ENCODE data around the gene OR4D11.
A peak's percentile ranks its signal among the peaks of the same experiment; 100 is the strongest.
"Not testable (repeated sequence)": the region's sequence is repeated elsewhere in the genome, so short reads cannot be mapped to it uniquely, and the experiment has no call there.

The OR4D11 gene

GRCh38 chr11:59503276-59503675 lies at the start of gene OR4D11:
TSS of gene OR4D11 (plus strand) at chr11:59503576. CDS start at chr11:59503576, 0 bp downstream.
- no peaks in the 10 kb centered on the region for H3K27me3 Mint-ChIP-seq
- no peaks in the 10 kb centered on the region for H3K36me3 Mint-ChIP-seq
- H3K4me1 Mint-ChIP-seq, result no peaks in the 10 kb centered on the region
- no peak within 1 kb of the TSS for H3K4me3 Mint-ChIP-seq
- H3K9me3 Mint-ChIP-seq, result no peaks in the 10 kb centered on the region
- H3K27ac Mint-ChIP-seq, result no peak within 1 kb of the TSS

GRCh38 chr11:59456661-59457060 lies 46.7 kb upstream of the OR4D11 start, which contains the start of gene OR4D6:
TSS of gene OR4D6 (plus strand) at chr11:59456961. CDS start at chr11:59456961, 0 bp downstream.
- H3K27me3 Mint-ChIP-seq, result peaks cover 6% of the 10 kb centered on the region
- no peak within 1 kb of the TSS for H3K27ac Mint-ChIP-seq
- no peaks in the 10 kb centered on the region for H3K9me3 Mint-ChIP-seq
- H3K36me3 Mint-ChIP-seq, result no peaks in the 10 kb centered on the region
- H3K4me1 Mint-ChIP-seq, result no peaks in the 10 kb centered on the region
- H3K4me3 Mint-ChIP-seq, result no peak within 1 kb of the TSS

- Mint-ChIP-seq H3K4me1 (no peaks in the 10 kb centered on the region), H3K27me3 (peaks cover 10% of the 10 kb centered on the region), H3K4me3 (no peak overlapping the region), H3K27ac (no peak overlapping the region), H3K36me3 (no peaks in the 10 kb centered on the region), H3K9me3 (no peaks in the 10 kb centered on the region)
Observed at GRCh38 chr11:59459916-59460315, 43.5 kb upstream of the OR4D11 start.

GRCh38 chr11:59463190-59463641 lies 40.2 kb upstream of the OR4D11 start:
- no peaks in the 10 kb centered on the region for H3K36me3 Mint-ChIP-seq
- H3K27me3 Mint-ChIP-seq, result peaks cover 11% of the 10 kb centered on the region
- no peaks in the 10 kb centered on the region for H3K9me3 Mint-ChIP-seq
- no peak overlapping the region for H3K4me3 Mint-ChIP-seq
- H3K27ac Mint-ChIP-seq, result no peak overlapping the region
- no peaks in the 10 kb centered on the region for H3K4me1 Mint-ChIP-seq

- H3K36me3 Mint-ChIP-seq, result no peaks in the 10 kb centered on the region
- no peak within 1 kb of the TSS for H3K4me3 Mint-ChIP-seq
- no peaks in the 10 kb centered on the region for H3K4me1 Mint-ChIP-seq
- no peaks in the 10 kb centered on the region for H3K9me3 Mint-ChIP-seq
- peaks cover 8% of the 10 kb centered on the region for H3K27me3 Mint-ChIP-seq
- no peak within 1 kb of the TSS for H3K27ac Mint-ChIP-seq
Observed at GRCh38 chr11:59473015-59473414, 30.4 kb upstream of the OR4D11 start, which contains the start of gene OR4D10. TSS of gene OR4D10 (plus strand) at chr11:59473315. CDS start at chr11:59477430, 4,115 bp downstream.

GRCh38 chr11:59475176-59475575 lies 28.2 kb upstream of the OR4D11 start:
- no peaks in the 10 kb centered on the region for H3K36me3 Mint-ChIP-seq
- H3K27me3 Mint-ChIP-seq, result peaks cover 4% of the 10 kb centered on the region
- H3K9me3 Mint-ChIP-seq, result no peaks in the 10 kb centered on the region
- H3K4me1 Mint-ChIP-seq, result no peaks in the 10 kb centered on the region
- no peak overlapping the region for H3K27ac Mint-ChIP-seq
- no peak overlapping the region for H3K4me3 Mint-ChIP-seq

- no peaks in the 10 kb centered on the region for H3K9me3 Mint-ChIP-seq
- no peaks in the 10 kb centered on the region for H3K36me3 Mint-ChIP-seq
- no peaks in the 10 kb centered on the region for H3K4me1 Mint-ChIP-seq
- H3K4me3 Mint-ChIP-seq, result no peak overlapping the region
- peaks cover 2% of the 10 kb centered on the region for H3K27me3 Mint-ChIP-seq
- no peak overlapping the region for H3K27ac Mint-ChIP-seq
Observed at GRCh38 chr11:59479906-59480305, 23.5 kb upstream of the OR4D11 start.

GRCh38 chr11:59480359-59480758 lies 23.0 kb upstream of the OR4D11 start:
- H3K36me3 Mint-ChIP-seq, result no peaks in the 10 kb centered on the region
- H3K27ac Mint-ChIP-seq, result no peak overlapping the region
- no peak overlapping the region for H3K4me3 Mint-ChIP-seq
- no peaks in the 10 kb centered on the region for H3K27me3 Mint-ChIP-seq
- no peaks in the 10 kb centered on the region for H3K9me3 Mint-ChIP-seq
- no peaks in the 10 kb centered on the region for H3K4me1 Mint-ChIP-seq

GRCh38 chr11:59501931-59502330 lies 1.4 kb upstream of the OR4D11 start:
- Mint-ChIP-seq H3K27me3 (no peaks in the 10 kb centered on the region), H3K27ac (no peak overlapping the region), H3K4me1 (no peaks in the 10 kb centered on the region), H3K36me3 (no peaks in the 10 kb centered on the region), H3K9me3 (no peaks in the 10 kb centered on the region), H3K4me3 (no peak overlapping the region)

GRCh38 chr11:59510941-59511589 lies 7.7 kb downstream of the OR4D11 start, which contains the start of gene OR4D9:
TSS of gene OR4D9 (plus strand) at chr11:59511539. CDS start at chr11:59514913, 3,374 bp downstream.
- Mint-ChIP-seq H3K36me3 (no peaks in the 10 kb centered on the region), H3K27me3 (no peaks in the 10 kb centered on the region), H3K4me3 (peak within 1 kb of the TSS; percentile 15), H3K4me1 (peaks cover 31% of the 10 kb centered on the region), H3K27ac (no peak within 1 kb of the TSS), H3K9me3 (no peaks in the 10 kb centered on the region)

GRCh38 chr11:59511675-59512074 lies 8.3 kb downstream of the OR4D11 start:
- Mint-ChIP-seq H3K4me1 (peaks cover 31% of the 10 kb centered on the region), H3K27ac (no peak overlapping the region), H3K27me3 (no peaks in the 10 kb centered on the region), H3K36me3 (no peaks in the 10 kb centered on the region), H3K4me3 (no peak overlapping the region), H3K9me3 (no peaks in the 10 kb centered on the region)

GRCh38 chr11:59520139-59520538 lies 16.8 kb downstream of the OR4D11 start:
- H3K4me1 Mint-ChIP-seq, H3K9me3 Mint-ChIP-seq, H3K27me3 Mint-ChIP-seq, H3K4me3 Mint-ChIP-seq, H3K36me3 Mint-ChIP-seq, H3K27ac Mint-ChIP-seq: not testable (repeated sequence)

- Mint-ChIP-seq H3K36me3 (no peaks in the 10 kb centered on the region), H3K4me3 (no peak overlapping the region), H3K9me3 (no peaks in the 10 kb centered on the region), H3K27ac (no peak overlapping the region), H3K4me1 (no peaks in the 10 kb centered on the region), H3K27me3 (no peaks in the 10 kb centered on the region)
Observed at GRCh38 chr11:59520741-59521140, 17.4 kb downstream of the OR4D11 start.

GRCh38 chr11:59523541-59523940 lies 20.2 kb downstream of the OR4D11 start:
- no peaks in the 10 kb centered on the region for H3K4me1 Mint-ChIP-seq
- H3K27me3 Mint-ChIP-seq, result no peaks in the 10 kb centered on the region
- no peaks in the 10 kb centered on the region for H3K9me3 Mint-ChIP-seq

GRCh38 chr11:59528711-59529110 lies 25.3 kb downstream of the OR4D11 start:
- Mint-ChIP-seq H3K36me3 (no peaks in the 10 kb centered on the region), H3K27ac (no peak overlapping the region), H3K4me3 (no peak overlapping the region), H3K4me1 (no peaks in the 10 kb centered on the region), H3K9me3 (no peaks in the 10 kb centered on the region), H3K27me3 (no peaks in the 10 kb centered on the region)

More at GRCh38 chr11:59523541-59523940, 20.2 kb downstream of the OR4D11 start:
- no peaks in the 10 kb centered on the region for H3K36me3 Mint-ChIP-seq
- H3K27ac Mint-ChIP-seq, result no peak overlapping the region
- no peak overlapping the region for H3K4me3 Mint-ChIP-seq

GRCh38 chr11:59532620-59533019 lies 29.2 kb downstream of the OR4D11 start:
- Mint-ChIP-seq H3K4me3 (no peak overlapping the region), H3K27ac (no peak overlapping the region), H3K4me1 (peaks cover 8% of the 10 kb centered on the region), H3K36me3 (no peaks in the 10 kb centered on the region), H3K27me3 (no peaks in the 10 kb centered on the region), H3K9me3 (no peaks in the 10 kb centered on the region)

- no peaks in the 10 kb centered on the region for H3K36me3 Mint-ChIP-seq
- no peaks in the 10 kb centered on the region for H3K27me3 Mint-ChIP-seq
- no peak overlapping the region for H3K4me3 Mint-ChIP-seq
- H3K27ac Mint-ChIP-seq, result no peak overlapping the region
- peaks cover 12% of the 10 kb centered on the region for H3K4me1 Mint-ChIP-seq
- no peaks in the 10 kb centered on the region for H3K9me3 Mint-ChIP-seq
Observed at GRCh38 chr11:59534676-59535075, 31.3 kb downstream of the OR4D11 start.

Data from activated naive CD4-positive, alpha-beta T cell treated with anti-CD3 and anti-CD28 coated beads, Interleukin-2, amount 50 U/mL, for 24 hours (primary cell).